Activated CD8-positive, alpha-beta memory T cell treated with anti-CD3 and anti-CD28 coated beads for 1 hour (primary cell): ENCODE measurements around the gene SLC19A1.

Experiments
- DNase-seq, 2 donors: peaks; one replicate each; pipeline ENCODE4 v3.0.0-alpha.2; 2020; ENCODE audit warnings: low read depth in 1 of 2; ENCODE audit errors: extremely low read depth in 1 of 2

SLC19A1 gene

DNA sequence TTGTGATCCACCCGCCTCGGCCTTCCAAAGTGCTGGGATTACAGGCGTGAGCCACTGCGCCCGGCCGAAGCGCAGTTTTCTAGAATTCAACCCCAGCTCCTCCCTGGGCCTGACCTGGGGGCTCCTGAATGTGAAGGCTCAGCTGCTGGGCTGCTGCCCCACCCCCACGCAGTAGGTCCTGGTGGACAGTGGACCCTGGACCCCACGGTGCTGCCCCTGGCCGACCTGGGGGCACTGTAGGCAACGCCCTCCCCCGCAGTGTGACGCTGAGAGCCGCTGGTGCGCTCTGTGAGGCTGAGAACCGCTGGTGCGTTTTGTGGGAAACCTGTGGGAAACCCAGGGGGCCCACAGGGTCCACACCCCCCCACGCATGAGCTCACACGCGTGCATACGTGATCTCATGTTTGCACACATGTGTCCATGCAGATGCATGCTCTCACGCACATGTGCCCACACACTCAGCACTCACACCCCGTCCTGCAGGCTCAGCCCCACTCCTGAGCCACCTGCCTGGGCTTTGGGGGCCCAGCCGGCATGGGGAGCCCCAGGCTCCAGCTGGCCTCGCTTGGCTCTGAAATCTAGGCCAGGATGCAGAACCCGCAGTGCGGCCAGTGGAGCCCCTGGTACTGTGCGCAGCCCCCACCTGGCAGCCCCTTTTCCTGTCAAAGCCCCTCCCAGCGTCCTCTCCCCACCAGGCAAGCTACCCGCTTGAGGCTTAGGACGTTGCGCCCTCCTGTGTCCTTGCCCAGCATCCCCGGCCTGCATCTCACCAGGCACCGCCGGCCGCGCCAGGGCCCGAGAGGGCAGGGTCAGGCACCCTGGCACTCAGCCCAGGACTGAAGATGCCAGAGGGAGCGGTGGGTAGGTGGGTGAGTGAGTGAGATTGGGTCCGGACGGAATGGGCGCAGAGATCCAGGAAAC lies 69.5 kb downstream of the SLC19A1 start:
- DNase-seq = no peak

DNA sequence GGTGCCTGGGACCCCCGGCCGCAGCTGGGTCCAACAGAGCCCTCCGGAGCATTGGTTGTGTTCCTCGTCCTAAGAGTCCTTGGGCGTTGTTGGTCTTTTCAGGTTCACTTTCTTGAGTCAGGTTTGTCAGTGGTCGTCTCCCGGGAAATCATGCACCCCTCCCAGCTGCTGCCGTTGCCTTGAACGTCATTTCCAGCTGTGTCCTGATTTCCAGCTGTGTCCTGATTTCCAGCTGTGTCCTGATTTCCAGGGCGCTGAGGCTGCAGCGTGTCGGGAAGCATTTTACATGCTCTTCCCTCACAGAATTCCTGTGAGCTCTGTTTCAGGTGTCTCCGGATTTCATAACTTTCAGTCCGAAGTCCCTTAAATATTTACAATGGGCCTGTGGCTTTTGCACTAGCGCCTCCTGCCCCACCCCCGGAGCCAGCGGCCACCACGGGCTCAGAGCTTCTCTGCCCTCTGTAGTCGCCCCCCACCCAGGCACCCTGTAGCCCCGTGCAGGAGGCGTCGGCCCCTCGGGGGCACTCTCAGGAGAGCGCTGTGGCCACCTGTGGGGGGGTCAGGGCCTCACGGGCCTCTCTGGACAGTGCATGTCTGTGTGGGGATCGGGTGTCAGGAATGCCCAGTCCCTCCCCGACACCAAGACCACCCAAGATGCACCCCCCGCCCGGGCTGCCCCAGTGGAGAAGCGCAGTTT lies 70.6 kb downstream of the SLC19A1 start:
- DNase-seq = no peak

- DNase-seq = no peak
Observed at GRCh38 chr21:45470773-45471524, 71.3 kb downstream of the SLC19A1 start.

GRCh38 chr21:45470087-45470515 lies 72.1 kb downstream of the SLC19A1 start:
- DNase-seq = no peak

GRCh38 chr21:45469273-45470086 lies 72.8 kb downstream of the SLC19A1 start:
- DNase-seq = no peak

- no peak for DNase-seq
Observed at GRCh38 chr21:45468971-45469272, 73.3 kb downstream of the SLC19A1 start.

DNA sequence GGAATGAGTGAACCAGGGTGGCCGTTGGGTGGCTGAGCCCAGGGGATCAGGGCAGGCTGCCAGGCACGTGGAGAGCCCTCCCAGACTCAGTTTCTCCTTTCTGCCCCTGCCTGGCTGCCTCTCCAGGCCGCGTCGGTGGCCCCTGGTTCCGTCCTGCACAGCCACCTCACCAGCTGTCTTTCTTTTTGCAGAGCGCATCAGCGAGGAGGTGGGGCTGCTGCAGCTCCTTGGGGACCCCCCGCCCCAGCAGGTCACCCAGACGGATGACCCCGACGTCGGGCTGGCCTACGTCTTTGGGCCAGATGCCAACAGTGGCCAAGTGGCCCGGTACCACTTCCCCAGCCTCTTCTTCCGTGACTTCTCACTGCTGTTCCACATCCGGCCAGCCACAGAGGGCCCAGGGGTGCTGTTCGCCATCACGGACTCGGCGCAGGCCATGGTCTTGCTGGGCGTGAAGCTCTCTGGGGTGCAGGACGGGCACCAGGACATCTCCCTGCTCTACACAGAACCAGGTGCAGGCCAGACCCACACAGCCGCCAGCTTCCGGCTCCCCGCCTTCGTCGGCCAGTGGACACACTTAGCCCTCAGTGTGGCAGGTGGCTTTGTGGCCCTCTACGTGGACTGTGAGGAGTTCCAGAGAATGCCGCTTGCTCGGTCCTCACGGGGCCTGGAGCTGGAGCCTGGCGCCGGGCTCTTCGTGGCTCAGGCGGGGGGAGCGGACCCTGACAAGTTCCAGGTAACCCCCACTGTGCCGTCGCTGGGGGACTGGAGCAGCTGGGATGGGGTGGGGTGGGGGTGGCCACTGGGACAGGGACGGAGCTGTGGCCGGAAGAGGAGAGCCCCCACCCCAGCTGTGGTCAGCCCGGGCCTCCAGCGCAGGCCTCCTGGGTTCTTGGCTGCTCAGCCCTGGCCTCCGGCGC lies 73.9 kb downstream of the SLC19A1 start:
- no peak for DNase-seq

DNA sequence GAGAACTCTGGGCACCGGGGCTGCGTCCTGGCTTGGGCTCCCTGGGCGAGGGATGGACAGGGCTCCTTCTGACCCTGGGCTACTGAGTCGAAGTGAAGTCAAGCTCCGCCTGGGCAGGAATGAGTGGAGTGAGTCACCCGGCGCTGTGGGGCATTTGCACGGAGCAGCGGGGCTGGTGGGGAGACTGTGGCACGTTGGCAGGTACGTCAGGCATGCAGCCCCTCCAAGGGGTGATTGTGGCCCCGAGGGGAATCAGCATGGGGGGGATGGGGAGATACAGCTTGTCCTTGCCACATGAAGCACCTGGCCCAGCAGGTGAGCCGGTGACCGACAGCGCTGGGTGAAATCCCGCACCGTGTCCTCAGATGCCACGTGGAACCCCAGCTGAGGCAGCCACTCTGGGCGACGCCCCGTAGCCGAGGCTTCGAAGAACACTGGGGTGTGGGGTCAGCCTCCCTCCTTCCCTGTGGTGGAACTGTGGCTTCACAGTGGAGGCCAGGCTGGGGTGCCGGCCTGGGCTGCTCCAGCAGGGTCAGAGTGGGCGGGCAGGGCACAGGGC lies 74.9 kb downstream of the SLC19A1 start:
- DNase-seq = no peak

DNA sequence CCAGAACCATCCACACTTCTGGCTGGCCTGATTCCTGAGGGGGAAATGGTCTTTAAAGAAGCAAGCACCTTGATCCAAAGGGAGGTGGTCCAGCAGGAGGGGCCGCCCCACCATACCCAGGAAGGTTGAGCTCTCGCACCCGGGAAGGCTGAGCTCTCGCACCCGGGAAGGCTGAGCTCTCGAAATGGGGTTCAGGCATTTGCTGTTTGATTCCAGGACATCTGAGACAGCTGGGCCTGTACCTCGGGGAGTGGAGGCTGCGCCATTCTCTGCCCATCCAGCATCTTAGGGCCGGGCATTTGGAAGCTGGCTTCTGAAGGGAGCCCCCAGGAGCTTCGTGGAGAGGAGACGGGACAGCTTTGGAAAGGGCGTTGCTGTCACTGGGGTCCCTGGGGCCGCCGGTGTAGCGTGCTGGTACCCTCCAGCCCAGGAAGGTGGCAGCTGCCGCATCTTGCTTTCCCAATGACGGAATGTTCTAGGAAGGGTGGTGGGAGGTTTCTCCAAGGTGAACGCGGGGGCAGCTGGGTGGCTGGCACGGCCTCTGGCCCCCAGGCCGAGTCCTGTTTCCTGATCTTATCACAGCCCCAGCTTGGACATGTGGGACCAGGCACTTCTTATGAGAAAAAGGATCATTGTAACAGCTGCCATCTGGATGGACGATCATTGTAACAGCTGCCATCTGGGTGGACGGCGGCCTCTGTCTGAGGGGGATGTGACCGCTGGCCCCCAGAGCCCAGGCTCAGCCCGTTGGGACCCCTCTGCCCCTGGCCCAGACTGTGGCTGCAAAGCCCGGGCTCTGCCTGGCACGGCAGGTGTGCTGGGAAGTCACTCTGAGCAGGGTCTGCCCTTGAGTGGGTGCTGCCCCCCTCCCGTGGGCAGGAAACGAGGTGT lies 75.7 kb downstream of the SLC19A1 start:
- DNase-seq = no peak

DNA sequence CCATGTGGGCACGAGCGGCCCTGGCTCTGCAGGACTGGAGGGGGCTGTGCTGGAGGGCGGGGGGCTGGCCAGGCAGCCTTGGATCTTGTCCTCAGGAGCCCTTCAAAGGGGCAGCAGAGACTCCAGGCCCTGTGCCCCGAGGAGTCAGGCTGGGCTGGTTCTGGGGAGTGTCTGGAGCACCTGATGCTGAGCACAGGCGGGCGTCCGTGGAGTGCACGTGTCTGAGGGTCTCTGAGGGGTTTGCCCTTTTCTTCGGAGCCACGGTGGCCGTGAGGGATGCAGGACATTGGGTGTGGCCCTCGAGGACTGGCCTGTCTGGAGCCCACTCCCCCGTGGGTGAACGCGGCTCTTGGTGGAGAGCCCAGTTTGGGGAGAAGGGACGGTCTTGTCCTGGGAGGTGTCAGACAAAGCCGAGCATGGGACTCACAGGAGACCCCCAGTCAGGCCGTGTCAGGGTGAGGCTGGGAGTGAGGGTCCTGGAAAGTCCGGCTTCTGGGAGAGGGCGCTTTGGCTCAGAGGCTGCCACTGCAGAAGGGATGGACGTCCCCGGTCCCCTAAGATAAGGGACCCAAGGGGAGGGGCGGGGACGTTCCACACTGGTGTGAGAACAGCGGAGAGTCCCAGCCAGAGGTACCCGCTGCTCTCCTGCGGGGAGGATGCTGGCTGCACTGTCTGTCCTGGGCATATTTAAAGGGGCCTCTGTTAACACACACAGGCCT lies 76.5 kb downstream of the SLC19A1 start:
- no peak for DNase-seq

GRCh38 chr21:45465105-45465504 lies 77.1 kb downstream of the SLC19A1 start:
- DNase-seq = no peak

- no peak for DNase-seq
Observed at GRCh38 chr21:45464309-45464708, 77.9 kb downstream of the SLC19A1 start.

GRCh38 chr21:45463871-45464270 lies 78.4 kb downstream of the SLC19A1 start:
- DNase-seq = no peak

DNA sequence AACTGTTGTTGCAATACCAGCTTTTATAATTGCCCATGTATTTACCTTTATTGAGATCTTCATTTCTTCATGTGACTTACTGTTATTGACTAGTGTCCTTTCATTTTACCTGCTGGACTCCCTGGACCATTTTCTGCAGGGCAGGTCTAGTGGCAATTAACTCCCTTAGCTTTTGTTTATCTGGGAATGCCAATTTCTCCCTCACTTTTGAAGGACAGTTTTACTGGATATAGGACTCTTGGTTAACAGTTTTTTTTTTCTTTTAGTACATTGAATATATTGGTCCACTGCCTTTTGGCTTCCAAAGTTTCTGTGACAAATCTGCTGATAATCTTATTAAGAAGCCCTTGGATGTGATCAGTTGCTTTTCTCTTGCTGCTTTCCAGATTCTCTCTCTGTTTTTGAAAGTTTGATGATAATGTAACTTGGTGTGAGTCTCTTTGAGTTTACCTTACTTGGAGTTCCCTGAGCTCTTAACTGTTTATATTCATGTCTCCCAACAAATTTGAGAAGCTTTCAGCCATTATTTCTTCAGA lies 80.4 kb downstream of the SLC19A1 start:
- DNase-seq = no peak

DNA sequence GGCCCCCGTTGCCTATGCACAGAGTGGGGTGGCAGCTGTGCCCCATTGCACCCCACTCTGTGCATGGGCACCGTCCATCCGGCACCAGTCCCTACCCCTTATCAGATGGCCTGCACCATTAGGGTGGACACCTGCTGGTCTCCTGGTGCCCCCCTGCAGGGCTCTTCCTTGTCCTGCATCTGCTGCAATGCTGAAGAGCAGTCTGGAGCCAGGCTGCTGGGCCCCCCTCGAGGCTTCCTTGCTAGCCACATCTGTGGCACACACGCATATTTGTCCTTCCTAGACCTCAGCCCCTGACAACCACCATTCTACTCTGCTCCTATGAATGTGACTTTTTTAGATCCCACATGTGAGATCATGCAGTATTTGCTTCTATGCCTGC lies 80.9 kb downstream of the SLC19A1 start:
- DNase-seq = no peak

GRCh38 chr21:45460611-45461368 lies 81.5 kb downstream of the SLC19A1 start:
- no peak for DNase-seq
